GM12878 (cell line): Measurements from ENCODE around the gene NHSL1. TPM values are rescaled to one million over a fixed set of nuclear protein-coding genes. Genes with fewer than 3 reads are reported as not detected.
A peak's percentile ranks its signal among the peaks of the same experiment; 100 is the strongest.

Experiments
- ASH2L ChIP-seq: fragments of 300-600, 200-600 bp; sonication (generic); IDR thresholded peaks from 2 replicates; pipeline ENCODE4 v1.6.1; 2017; ENCODE audit warnings: low read depth, mild to moderate bottlenecking, borderline replicate concordance
- BHLHE40 ChIP-seq, 2 experiments: fragments of 450-650 bp in 1 of 2; IDR thresholded peaks; 2 replicates each; pipeline ENCODE4 v1.6.1; 2011 to 2017; ENCODE audit warnings: low read depth in 2 of 2, borderline replicate concordance in 1 of 2, improper control_type of control experiment in 1 of 2, low read length in 1 of 2, mild to moderate bottlenecking in 1 of 2
- FOS ChIP-seq: IDR thresholded peaks from 3 replicates; pipeline ENCODE4 v1.6.1; 2011; ENCODE audit warnings: borderline replicate concordance; ENCODE audit not compliant: insufficient read length; ENCODE audit errors: extremely low read depth
- FOXM1 ChIP-seq: IDR thresholded peaks from 2 replicates; pipeline ENCODE4 v1.6.1; 2012; ENCODE audit warnings: low read depth, mild to moderate bottlenecking, inconsistent platforms, low read length, moderate library complexity
- MEF2A ChIP-seq: IDR thresholded peaks from 2 replicates; pipeline ENCODE4 v1.6.1; 2011; ENCODE audit warnings: low read depth, mild to moderate bottlenecking, low read length, moderate library complexity; ENCODE audit not compliant: insufficient read depth
- MEF2B ChIP-seq: fragments of 450-650 bp; IDR thresholded peaks from 2 replicates; pipeline ENCODE4 v1.6.1; 2018; ENCODE audit warnings: mild to moderate bottlenecking, moderate library complexity; ENCODE audit not compliant: partially characterized antibody, poor library complexity, severe bottlenecking
- NBN ChIP-seq: fragments of 450-650 bp; IDR thresholded peaks from 2 replicates; pipeline ENCODE4 v1.6.1; 2016
- NFYB ChIP-seq: IDR thresholded peaks from 2 replicates; pipeline ENCODE4 v1.6.1; 2011; ENCODE audit warnings: low read depth, mild to moderate bottlenecking, low read length, improper control_type of control experiment, moderate library complexity; ENCODE audit not compliant: insufficient read depth
- SMAD5 ChIP-seq: IDR thresholded peaks from 2 replicates; pipeline ENCODE4 v1.6.1; 2016; ENCODE audit warnings: antibody characterized with exemption, low read depth
- SPI1 ChIP-seq: IDR thresholded peaks from 2 replicates; pipeline ENCODE4 v1.6.1; 2011; ENCODE audit warnings: low read depth, mild to moderate bottlenecking, low read length, moderate library complexity, borderline replicate concordance; ENCODE audit not compliant: insufficient read depth
- TARDBP ChIP-seq: IDR thresholded peaks from 2 replicates; pipeline ENCODE4 v1.6.1; 2016; ENCODE audit warnings: borderline replicate concordance
- TCF3 ChIP-seq: IDR thresholded peaks from 2 replicates; pipeline ENCODE4 v1.6.1; 2012; ENCODE audit warnings: low read depth, mild to moderate bottlenecking, low read length, borderline replicate concordance; ENCODE audit not compliant: insufficient read depth
- polyA plus RNA-seq, 11 experiments: library from polyadenylated mRNA; depleted of rRNA in 4 of 11; unstranded in 6 of 11; stranded (reverse) in 5 of 11; fragments of >200 nt; fragmentation: Nextera tagmentation in 4 of 11; fragmentation: Illumina TruSeq in 1 of 11; extraction: Ambion mirVana in 4 of 11; extraction: Trizol in 1 of 11; gene quantifications; 1 replicate in 1 of 11; 2 replicates in 10 of 11; pipeline versions ENCODE4 v1.2.1 to v1.2.3, GENCODE V29; 2011 to 2016; ENCODE audit warnings: inconsistent platforms in 2 of 11, missing spikeins in 2 of 11, low read depth in 1 of 11
- total RNA-seq, 4 experiments: library from RNA; depleted of rRNA in 3 of 4; stranded (reverse); fragments of >200 nt in 3 of 4; fragmentation: Illumina TruSeq in 1 of 4; extraction: Trizol in 1 of 4; gene quantifications; 2 replicates each; pipeline versions ENCODE4 v1.2.1 to v1.2.3, GENCODE V29; 2013 to 2021
- TF ChIP-seq, protein P1 (sequence below): fragments of 150-350 bp; IDR thresholded peaks from 2 replicates; pipeline ENCODE4 v1.6.1; 2014; ENCODE audit warnings: mild to moderate bottlenecking, low read depth, low read length
- TF ChIP-seq, protein P2 (sequence below): fragments of 450-650 bp; IDR thresholded peaks from 2 replicates; pipeline ENCODE4 v1.6.1; 2016; ENCODE audit warnings: mild to moderate bottlenecking
- TF ChIP-seq, protein P3 (sequence below): IDR thresholded peaks from 2 replicates; pipeline ENCODE4 v1.6.1; 2012; ENCODE audit warnings: mild to moderate bottlenecking, low read depth, low read length
- TF ChIP-seq, protein P4 (sequence below): fragments of 450-650 bp; IDR thresholded peaks from 2 replicates; pipeline ENCODE4 v1.6.1; 2018; ENCODE audit warnings: borderline replicate concordance, mild to moderate bottlenecking; ENCODE audit not compliant: partially characterized antibody
- TF ChIP-seq, protein P5 (sequence below): fragments of 450-650 bp; IDR thresholded peaks from 2 replicates; pipeline ENCODE4 v1.6.1; 2014; ENCODE audit warnings: mild to moderate bottlenecking

Gene NHSL1
- total and polyA plus RNA-seq, 10 of the 15 experiments (the other 5 are each of a cell fraction or from before 2014, with no cell fraction given): 0.26 to 14.1 (median 0.90) TPM

DNA sequence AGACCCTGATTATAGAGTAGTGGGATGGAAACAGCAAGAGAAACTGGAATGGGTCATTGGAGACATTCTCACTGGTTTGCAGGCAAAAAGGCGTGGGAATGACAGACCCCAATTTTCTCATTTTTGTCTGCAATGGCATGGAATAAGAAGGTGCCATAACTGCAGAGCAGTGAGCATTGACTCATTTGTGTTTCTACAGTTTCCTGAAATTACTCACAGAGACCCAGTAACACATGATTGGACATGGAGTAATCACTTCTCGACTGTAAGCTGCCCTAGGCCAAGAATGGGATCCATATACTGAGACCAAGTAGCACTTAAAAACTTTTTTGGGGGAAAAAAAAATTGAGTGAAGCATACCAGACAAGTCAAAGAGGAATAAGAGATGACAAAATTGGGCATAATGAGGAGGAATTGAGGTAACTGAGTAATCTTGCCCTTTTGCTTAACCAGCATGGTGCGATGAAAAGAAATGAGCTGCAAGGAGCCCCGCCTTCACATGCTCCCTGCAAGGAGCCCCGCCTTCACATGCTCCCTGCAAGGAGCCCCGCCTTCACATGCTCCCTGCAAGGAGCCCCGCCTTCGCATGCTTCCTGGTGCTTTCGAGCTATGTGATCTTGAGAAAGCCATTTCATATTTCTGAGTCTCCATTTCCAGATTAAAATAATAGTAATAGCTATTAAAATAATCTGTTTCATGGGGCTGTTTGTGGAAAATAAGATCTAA is 44.1 kb downstream of the NHSL1 start (continued):
- TF ChIP-seq FOS (no peak), TARDBP (no peak), MEF2B (no peak), SMAD5 (no peak), MEF2A (no peak), ASH2L (no peak), FOXM1 (0 out of 2 replicates have a peak, but pooled peaks have one; percentile 53), SPI1 (no peak), NFYB (peak; percentile 62; the same call in 1 of the 2 replicates), BHLHE40 (IDR thresholded peaks at IDR 0.05; ENCODE audit: borderline replicate concordance in 1 of 2, low read depth in 2 of 2, low read length in 1 of 2) (no peak), NBN (no peak; the same call in 1 of the 2 replicates), TCF3 (no peak)
- TF ChIP-seq, protein P1, sequence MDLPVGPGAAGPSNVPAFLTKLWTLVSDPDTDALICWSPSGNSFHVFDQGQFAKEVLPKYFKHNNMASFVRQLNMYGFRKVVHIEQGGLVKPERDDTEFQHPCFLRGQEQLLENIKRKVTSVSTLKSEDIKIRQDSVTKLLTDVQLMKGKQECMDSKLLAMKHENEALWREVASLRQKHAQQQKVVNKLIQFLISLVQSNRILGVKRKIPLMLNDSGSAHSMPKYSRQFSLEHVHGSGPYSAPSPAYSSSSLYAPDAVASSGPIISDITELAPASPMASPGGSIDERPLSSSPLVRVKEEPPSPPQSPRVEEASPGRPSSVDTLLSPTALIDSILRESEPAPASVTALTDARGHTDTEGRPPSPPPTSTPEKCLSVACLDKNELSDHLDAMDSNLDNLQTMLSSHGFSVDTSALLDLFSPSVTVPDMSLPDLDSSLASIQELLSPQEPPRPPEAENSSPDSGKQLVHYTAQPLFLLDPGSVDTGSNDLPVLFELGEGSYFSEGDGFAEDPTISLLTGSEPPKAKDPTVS: no peak
- TF ChIP-seq, protein P2, sequence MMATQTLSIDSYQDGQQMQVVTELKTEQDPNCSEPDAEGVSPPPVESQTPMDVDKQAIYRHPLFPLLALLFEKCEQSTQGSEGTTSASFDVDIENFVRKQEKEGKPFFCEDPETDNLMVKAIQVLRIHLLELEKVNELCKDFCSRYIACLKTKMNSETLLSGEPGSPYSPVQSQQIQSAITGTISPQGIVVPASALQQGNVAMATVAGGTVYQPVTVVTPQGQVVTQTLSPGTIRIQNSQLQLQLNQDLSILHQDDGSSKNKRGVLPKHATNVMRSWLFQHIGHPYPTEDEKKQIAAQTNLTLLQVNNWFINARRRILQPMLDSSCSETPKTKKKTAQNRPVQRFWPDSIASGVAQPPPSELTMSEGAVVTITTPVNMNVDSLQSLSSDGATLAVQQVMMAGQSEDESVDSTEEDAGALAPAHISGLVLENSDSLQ: no peak
- TF ChIP-seq, protein P3, sequence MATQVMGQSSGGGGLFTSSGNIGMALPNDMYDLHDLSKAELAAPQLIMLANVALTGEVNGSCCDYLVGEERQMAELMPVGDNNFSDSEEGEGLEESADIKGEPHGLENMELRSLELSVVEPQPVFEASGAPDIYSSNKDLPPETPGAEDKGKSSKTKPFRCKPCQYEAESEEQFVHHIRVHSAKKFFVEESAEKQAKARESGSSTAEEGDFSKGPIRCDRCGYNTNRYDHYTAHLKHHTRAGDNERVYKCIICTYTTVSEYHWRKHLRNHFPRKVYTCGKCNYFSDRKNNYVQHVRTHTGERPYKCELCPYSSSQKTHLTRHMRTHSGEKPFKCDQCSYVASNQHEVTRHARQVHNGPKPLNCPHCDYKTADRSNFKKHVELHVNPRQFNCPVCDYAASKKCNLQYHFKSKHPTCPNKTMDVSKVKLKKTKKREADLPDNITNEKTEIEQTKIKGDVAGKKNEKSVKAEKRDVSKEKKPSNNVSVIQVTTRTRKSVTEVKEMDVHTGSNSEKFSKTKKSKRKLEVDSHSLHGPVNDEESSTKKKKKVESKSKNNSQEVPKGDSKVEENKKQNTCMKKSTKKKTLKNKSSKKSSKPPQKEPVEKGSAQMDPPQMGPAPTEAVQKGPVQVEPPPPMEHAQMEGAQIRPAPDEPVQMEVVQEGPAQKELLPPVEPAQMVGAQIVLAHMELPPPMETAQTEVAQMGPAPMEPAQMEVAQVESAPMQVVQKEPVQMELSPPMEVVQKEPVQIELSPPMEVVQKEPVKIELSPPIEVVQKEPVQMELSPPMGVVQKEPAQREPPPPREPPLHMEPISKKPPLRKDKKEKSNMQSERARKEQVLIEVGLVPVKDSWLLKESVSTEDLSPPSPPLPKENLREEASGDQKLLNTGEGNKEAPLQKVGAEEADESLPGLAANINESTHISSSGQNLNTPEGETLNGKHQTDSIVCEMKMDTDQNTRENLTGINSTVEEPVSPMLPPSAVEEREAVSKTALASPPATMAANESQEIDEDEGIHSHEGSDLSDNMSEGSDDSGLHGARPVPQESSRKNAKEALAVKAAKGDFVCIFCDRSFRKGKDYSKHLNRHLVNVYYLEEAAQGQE: no peak
- TF ChIP-seq, protein P4, sequence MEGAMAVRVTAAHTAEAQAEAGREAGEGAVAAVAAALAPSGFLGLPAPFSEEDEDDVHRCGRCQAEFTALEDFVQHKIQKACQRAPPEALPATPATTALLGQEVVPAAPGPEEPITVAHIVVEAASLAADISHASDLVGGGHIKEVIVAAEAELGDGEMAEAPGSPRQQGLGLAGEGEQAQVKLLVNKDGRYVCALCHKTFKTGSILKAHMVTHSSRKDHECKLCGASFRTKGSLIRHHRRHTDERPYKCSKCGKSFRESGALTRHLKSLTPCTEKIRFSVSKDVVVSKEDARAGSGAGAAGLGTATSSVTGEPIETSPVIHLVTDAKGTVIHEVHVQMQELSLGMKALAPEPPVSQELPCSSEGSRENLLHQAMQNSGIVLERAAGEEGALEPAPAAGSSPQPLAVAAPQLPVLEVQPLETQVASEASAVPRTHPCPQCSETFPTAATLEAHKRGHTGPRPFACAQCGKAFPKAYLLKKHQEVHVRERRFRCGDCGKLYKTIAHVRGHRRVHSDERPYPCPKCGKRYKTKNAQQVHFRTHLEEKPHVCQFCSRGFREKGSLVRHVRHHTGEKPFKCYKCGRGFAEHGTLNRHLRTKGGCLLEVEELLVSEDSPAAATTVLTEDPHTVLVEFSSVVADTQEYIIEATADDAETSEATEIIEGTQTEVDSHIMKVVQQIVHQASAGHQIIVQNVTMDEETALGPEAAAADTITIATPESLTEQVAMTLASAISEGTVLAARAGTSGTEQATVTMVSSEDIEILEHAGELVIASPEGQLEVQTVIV: no peak
- TF ChIP-seq, protein P5, sequence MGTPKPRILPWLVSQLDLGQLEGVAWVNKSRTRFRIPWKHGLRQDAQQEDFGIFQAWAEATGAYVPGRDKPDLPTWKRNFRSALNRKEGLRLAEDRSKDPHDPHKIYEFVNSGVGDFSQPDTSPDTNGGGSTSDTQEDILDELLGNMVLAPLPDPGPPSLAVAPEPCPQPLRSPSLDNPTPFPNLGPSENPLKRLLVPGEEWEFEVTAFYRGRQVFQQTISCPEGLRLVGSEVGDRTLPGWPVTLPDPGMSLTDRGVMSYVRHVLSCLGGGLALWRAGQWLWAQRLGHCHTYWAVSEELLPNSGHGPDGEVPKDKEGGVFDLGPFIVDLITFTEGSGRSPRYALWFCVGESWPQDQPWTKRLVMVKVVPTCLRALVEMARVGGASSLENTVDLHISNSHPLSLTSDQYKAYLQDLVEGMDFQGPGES: no peak
